Muscle of back (tissue), 11 donors: ENCODE data around the gene PMIS2. TPM values are rescaled to one million over a fixed set of nuclear protein-coding genes. Genes with fewer than 3 reads are reported as not detected.
"Not testable (repeated sequence)": the region's sequence is repeated elsewhere in the genome, so short reads cannot be mapped to it uniquely, and the experiment has no call there.

ENCODE experiments used
- DNase-seq, 3 donors: peaks; one replicate each; pipeline versions ENCODE4 v3.0.0 to v3.0.0-alpha.2; 2013
- polyA plus RNA-seq, 10 donors: library from polyadenylated mRNA; unstranded; fragments of 120-200 nt; gene quantifications; one replicate each; pipeline ENCODE4 v1.2.1, GENCODE V29; 2013; ENCODE audit not compliant: insufficient read length in 10 of 10

Gene PMIS2
- polyA plus RNA-seq, 10 donors: not detected

- DNase-seq: no peak
Observed at GRCh38 chr19:35590875-35591274, 4.9 kb downstream of the PMIS2 start.

- DNase-seq: peak in 2 of 3 donors; percentile 16 to 58
Observed at GRCh38 chr19:35592226-35592625, 6.3 kb downstream of the PMIS2 start.

DNA sequence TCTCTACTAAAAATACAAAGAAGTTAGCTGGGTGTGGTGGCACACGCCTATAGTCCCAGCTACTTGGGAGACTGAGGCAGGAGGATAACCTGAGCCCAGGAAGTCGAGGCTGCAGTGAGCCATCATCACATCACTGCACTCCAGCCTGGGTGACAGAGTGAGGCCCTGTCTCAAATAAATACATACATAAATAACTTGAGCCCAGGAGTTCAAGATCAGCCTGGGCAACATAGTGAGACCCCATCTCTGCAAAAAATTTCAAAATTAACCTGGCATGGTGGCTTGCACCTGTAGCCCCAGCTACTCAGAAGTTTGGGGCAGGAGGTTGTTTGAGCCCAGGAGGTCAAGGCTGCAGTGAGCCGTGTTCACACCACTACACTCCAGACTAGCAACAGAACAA, 9.1 kb downstream of the PMIS2 start:
- not testable (repeated sequence) for DNase-seq

- DNase-seq: no peak
Observed at GRCh38 chr19:35595928-35596327, 10.0 kb downstream of the PMIS2 start.

GRCh38 chr19:35596366-35596999, 10.5 kb downstream of the PMIS2 start:
- no peak for DNase-seq

GRCh38 chr19:35601971-35602370, 16.0 kb downstream of the PMIS2 start:
- no peak for DNase-seq

GRCh38 chr19:35604436-35604835, 18.5 kb downstream of the PMIS2 start:
- DNase-seq: not testable (repeated sequence)

DNA sequence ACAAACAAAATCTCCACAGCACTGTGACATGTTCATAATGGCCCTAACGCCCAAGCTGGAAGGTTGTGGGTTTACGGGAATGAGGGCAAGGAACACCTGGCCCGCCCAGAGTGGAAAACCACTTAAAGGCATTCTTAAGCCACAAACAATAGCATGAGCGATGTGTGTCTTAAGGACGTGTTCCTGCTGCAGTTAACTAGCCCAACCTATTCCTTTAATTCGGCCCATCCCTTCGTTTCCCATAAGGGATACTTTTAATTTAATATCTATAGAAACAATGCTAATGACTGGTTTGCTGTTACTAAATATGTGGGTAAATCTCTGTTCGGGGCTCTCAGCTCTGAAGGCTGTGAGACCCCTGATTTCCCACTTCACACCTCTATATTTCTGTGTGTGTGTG, 21.2 kb downstream of the PMIS2 start:
- DNase-seq: not testable (repeated sequence)

DNA sequence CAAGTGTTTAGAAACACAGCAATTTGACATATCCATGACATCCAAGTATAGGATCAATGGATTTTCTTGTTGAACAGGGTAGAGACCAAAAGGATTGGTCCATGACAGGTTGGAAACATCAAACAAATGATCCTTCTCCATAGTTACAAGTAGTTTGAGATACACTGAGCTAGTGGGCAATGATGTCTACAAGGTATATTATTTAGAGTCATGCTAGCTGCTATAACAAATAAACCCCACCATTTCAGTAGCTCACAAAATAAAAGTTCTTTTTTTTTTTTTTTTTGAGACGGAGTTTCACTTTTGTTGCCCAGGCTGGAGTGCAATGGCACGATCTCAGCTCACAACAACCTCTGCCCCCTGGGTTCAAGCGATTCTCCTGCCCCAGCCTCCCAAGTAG, 21.7 kb downstream of the PMIS2 start:
- DNase-seq: no peak

DNA sequence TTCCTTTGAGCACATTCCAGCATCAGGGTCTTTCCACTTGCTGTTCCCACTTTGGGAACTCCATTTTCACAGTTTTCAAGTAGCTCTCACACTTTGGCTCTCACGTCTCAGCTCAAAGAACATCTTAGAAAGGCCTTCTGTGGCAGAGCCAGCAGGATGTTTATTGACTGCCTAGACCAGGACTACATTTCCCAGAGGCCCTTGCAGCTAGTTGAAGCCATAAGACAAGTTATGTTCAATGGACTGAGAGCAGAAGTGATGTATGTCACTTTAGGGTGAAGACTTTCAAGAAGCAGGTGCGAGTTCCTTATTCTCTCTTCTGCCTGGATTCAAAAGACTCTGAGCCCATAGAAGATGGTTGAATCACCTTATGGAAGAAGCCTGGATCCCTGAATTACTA, 22.3 kb downstream of the PMIS2 start:
- DNase-seq: no peak

- DNase-seq: no peak
Observed at GRCh38 chr19:35609851-35610353, 23.9 kb downstream of the PMIS2 start.

DNA sequence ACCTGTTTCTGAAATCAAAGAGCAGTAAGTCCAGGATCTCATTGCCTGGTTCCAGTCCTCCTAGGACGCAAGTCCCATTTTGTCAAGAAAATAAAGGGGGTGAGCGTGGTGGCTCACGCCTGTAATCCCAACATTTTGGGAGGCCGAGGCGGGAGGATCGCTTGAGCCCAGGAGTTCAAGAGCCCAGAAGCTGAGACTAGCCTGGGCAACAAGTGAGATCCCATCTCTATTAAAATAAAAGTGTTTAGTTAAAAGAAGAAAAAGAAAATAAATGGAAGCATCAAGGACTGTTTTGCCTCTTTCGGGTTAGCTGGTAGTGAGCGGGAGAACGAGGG, 26.2 kb downstream of the PMIS2 start:
- DNase-seq: no peak

- peak; percentile 91 to 98 (median 97) for DNase-seq
Observed at GRCh38 chr19:35612559-35613321, 26.8 kb downstream of the PMIS2 start, which contains the start of gene HAUS5. Gene HAUS5, plus strand, starts transcription at chr19:35612735. Its CDS starts 60 bp downstream, at chr19:35612795.

DNA sequence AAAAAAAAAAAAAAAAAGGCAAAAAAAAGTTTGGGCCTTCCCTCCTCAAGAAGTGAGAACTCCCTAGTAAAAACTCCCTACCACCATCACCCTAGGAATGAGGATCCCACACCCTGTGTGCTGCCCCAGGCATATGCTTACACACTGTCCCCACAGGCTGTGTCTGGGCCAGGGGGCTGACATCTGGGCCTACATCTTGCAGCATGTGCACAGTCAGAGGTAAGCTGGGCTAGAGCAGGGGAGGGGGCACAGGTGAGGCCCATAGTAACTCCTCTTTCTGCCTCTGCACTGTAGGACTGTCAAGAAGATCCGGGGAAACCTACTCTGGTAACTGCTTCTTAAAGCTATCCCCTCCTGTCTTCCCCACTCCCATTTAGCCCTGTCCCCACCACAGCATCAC, 27.6 kb downstream of the PMIS2 start:
- no peak for DNase-seq

DNA sequence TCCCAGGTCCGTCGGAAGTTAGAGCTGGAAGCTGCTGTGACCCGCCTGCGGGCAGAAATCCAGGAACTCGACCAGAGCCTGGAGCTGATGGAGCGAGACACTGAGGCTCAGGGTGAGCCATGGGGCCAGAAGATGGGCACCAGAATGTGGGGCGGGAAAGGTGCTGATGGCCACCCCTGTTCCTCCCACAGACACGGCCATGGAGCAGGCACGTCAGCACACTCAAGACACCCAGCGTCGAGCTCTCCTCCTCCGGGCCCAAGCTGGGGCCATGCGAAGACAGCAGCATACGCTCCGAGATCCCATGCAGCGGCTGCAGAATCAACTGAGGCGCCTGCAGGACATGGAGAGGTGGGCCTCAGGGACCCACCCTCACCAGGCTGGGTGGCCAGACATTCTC, 29.1 kb downstream of the PMIS2 start:
- DNase-seq: no peak

GRCh38 chr19:35618857-35619256, 32.9 kb downstream of the PMIS2 start:
- no peak for DNase-seq

GRCh38 chr19:35619290-35619923, 33.4 kb downstream of the PMIS2 start:
- no peak for DNase-seq

DNA sequence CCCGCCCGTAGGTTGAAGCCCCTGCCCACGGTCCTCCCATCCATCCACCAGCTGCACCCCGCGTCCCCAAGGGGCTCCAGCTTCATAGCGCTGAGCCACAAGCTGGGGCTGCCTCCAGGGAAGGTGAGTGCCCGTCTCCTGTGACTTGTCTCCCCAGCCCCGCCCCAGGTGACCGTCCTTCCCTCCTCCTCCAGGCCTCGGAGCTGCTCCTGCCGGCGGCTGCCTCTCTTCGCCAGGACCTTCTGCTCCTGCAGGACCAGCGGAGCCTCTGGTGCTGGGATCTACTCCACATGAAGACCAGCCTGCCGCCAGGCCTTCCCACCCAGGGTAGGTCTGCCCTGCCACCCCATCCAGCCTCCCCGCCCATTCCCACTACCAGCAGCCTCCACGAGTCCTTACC, 34.0 kb downstream of the PMIS2 start:
- DNase-seq: no peak

DNA sequence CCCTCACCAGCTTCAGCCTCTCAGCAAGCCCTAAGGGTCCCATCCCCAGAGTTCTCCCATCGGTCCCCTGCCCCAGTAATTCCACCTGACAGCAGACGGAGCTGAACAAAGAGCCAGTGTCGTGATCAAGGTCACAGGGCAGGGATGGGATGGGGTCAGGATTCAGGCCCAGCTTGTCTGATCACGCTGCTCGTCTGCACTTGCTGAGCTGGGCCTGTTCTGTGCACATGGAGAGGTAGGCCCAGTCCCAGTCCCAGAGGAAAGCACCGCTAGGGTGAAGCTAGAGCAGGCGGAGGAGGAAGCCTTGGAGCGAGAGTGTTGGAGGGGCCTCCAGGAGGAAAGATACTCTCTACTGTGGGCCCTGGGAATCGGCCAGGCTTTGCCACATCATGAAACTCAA, 35.7 kb downstream of the PMIS2 start:
- no peak for DNase-seq

DNA sequence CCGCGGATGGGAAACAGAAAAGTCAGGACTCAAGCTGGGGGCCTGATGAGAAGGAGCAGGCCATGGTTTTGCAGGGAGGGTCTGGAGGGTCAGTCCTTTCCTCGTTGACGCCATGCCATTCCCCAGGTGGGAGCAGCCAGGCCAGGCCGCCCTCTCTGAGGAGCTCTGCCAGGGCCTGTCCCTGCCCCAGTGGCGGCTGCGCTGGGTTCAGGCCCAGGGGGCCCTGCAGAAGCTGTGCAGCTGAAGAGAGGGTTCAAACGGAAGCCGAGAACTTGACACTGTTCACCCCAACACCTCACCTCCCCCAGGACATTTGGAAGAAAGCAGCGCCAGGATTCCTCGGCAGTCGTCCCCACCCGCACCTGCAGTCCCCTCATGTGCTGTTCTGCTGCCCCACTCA, 36.8 kb downstream of the PMIS2 start:
- DNase-seq: no peak

DNA sequence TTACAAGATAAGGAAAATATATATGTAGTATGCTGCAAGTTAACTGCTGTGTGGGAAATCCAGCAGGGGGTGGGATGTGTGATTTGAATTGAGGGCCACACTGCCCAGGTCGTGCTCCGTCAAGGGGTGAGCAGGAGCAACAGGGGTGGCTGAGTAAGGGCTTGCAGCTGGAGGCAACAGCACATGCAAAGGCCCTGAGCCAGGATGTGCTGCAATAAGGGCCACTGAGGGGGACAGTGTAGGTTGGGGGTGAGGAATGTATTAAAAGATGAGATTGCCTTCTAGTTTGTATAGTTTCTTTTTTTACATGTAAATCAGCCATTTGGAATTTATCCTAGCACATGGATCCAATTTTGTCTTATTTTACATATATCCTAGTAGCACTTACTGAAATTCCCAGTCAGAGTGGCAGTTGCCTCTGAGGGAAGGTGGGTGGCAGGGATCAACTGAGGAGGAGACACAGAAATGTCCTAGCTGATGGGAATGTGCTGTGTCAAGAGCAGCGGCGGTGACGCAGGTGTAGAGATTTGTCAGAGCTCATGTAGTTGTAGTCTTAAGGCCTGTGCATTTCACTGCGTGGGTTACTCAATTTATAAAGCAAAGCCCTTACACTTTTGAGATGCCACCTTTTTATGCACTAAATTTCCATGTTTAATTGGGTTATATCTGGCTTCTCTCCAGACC, 37.5 kb downstream of the PMIS2 start:
- no peak for DNase-seq

DNA sequence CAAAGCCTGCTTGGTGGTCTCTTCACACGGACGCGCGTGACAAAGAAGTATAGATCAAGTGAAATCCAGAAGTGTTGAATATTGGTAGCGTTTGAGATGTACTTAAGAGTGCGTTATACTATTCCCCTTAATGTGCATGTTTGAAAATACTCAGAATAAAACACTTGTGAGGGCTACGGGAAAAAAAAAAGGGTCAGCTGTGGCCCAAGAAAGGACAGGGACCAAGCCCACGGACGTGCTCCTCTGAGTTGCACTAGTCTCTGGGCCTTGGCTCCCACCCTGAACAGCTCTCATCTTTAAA, 42.2 kb downstream of the PMIS2 start:
- no peak for DNase-seq
